Caco-2 (cell line): ENCODE results near the gene PCDH1. TPM values are rescaled to one million over a fixed set of nuclear protein-coding genes. Genes with fewer than 3 reads are reported as not detected.

Experiments
- BruUV-seq: library from RNA; stranded (reverse); fragments of 400-500 nt; replicated peaks from 2 replicates; lab custom pipeline; 2021; lab: Mats Ljungman, UMichigan
- CTCF ChIA-PET: fragments of 300-600 bp; sonication (Branson Sonifier 250); formaldehyde crosslinking; loops from one replicate; lab custom pipeline; 2022; ENCODE audit warnings: antibody characterized with exemption; lab: Charles Lee
- POLR2A ChIA-PET: fragments of 300-600 bp; sonication (Branson Sonifier 250); formaldehyde crosslinking; loops from one replicate; lab custom pipeline; 2022; ENCODE audit warnings: antibody characterized with exemption; lab: Charles Lee
- DNase-seq, 2 experiments: peaks; one replicate each; pipeline versions ENCODE4 v3.0.0 to v3.0.0-alpha.2; 2020 to 2022
- H3K27me3 ChIP-seq: replicated peaks from 2 replicates; pipeline ENCODE4 v1.6.0; 2011; ENCODE audit warnings: low read length; ENCODE audit not compliant: control insufficient read depth, insufficient read depth
- H3K36me3 ChIP-seq: 2 replicates; pipeline ENCODE4 v1.5.1; 2011; ENCODE audit warnings: low read length; ENCODE audit not compliant: control insufficient read depth, insufficient read depth
- H3K4me1 ChIP-seq: fragments of 250-450 bp; sonication (Bioruptor Pico); 2 replicates; pipeline ENCODE4 v1.5.1; 2020; ENCODE audit warnings: mild to moderate bottlenecking
- H3K4me3 ChIP-seq: 2 replicates; pipeline ENCODE4 v1.5.1; 2011; ENCODE audit warnings: low read depth, mild to moderate bottlenecking, control low read depth, low read length
- H3K9me3 ChIP-seq: fragments of 250-450 bp; sonication (Bioruptor Pico); 2 replicates; pipeline ENCODE4 v1.5.1; 2020; ENCODE audit warnings: mild to moderate bottlenecking, moderate library complexity
- H3K27ac Mint-ChIP-seq: one replicate; pipeline ENCODE4 v1.8.0; 2022; ENCODE audit warnings: mixed read lengths; ENCODE audit not compliant: unreplicated experiment
- H3K27me3 Mint-ChIP-seq: one replicate; pipeline ENCODE4 v1.8.0; 2022; ENCODE audit warnings: mixed read lengths; ENCODE audit not compliant: insufficient read depth, unreplicated experiment
- H3K36me3 Mint-ChIP-seq: one replicate; pipeline ENCODE4 v1.8.0; 2022; ENCODE audit warnings: mild to moderate bottlenecking, mixed read lengths; ENCODE audit not compliant: insufficient read depth, unreplicated experiment
- H3K4me1 Mint-ChIP-seq: one replicate; pipeline ENCODE4 v1.8.0; 2022; ENCODE audit warnings: low read depth, mixed read lengths; ENCODE audit not compliant: unreplicated experiment
- H3K4me3 Mint-ChIP-seq: one replicate; pipeline ENCODE4 v1.8.0; 2022; ENCODE audit warnings: mild to moderate bottlenecking, moderate library complexity, mixed read lengths; ENCODE audit not compliant: unreplicated experiment
- H3K9me3 Mint-ChIP-seq: one replicate; pipeline ENCODE4 v1.8.0; 2022; ENCODE audit warnings: mixed read lengths; ENCODE audit not compliant: unreplicated experiment
- intact Hi-C: fragments of 100-400 bp; cut with micrococcal nuclease; formaldehyde crosslinking; loops from one replicate; pipeline ENCODE4 v1.10.0; 2022; ENCODE audit not compliant: unreplicated experiment
- total RNA-seq: library from RNA; stranded (reverse); gene quantifications from 2 replicates; pipeline ENCODE4 v1.2.3, GENCODE V29; 2022
- TF ChIP-seq, protein P1 (sequence below), 2 experiments: fragments of 200-600 bp in 1 of 2; IDR thresholded peaks; 1 replicate in 1 of 2; 2 replicates in 1 of 2; pipeline versions ENCODE4 v1.5.1 to v1.8.0; 2011 to 2022; ENCODE audit warnings: antibody characterized with exemption in 1 of 2, control low read depth in 1 of 2, inconsistent platforms in 1 of 2, low read depth in 1 of 2, low read length in 1 of 2, mild to moderate bottlenecking in 1 of 2, moderate library complexity in 1 of 2; ENCODE audit not compliant: insufficient read depth in 1 of 2, severe bottlenecking in 1 of 2, unreplicated experiment in 1 of 2

The PCDH1 gene
- total RNA-seq, 1 experiment from 2014 or later: 1.5 TPM

- H3K9me3 Mint-ChIP-seq: no peaks in the 10 kb centered on the region
- no peaks in the 10 kb centered on the region for H3K4me1 ChIP-seq
- no peaks in the 10 kb centered on the region for H3K4me1 Mint-ChIP-seq
- H3K36me3 ChIP-seq: no peaks in the 10 kb centered on the region
- no peak for DNase-seq
- no peaks in the 10 kb centered on the region for H3K36me3 Mint-ChIP-seq
- no peak overlapping the region for H3K27ac Mint-ChIP-seq
- H3K27me3 Mint-ChIP-seq: no peaks in the 10 kb centered on the region
- H3K9me3 ChIP-seq: peaks cover 4% of the 10 kb centered on the region; the same call in 1 of the 2 replicates
- CTCF ChIA-PET: no interaction called here
- H3K4me3 Mint-ChIP-seq: no peak overlapping the region
- H3K27me3 ChIP-seq: peaks cover 2% of the 10 kb centered on the region
- TF ChIP-seq, protein P1, sequence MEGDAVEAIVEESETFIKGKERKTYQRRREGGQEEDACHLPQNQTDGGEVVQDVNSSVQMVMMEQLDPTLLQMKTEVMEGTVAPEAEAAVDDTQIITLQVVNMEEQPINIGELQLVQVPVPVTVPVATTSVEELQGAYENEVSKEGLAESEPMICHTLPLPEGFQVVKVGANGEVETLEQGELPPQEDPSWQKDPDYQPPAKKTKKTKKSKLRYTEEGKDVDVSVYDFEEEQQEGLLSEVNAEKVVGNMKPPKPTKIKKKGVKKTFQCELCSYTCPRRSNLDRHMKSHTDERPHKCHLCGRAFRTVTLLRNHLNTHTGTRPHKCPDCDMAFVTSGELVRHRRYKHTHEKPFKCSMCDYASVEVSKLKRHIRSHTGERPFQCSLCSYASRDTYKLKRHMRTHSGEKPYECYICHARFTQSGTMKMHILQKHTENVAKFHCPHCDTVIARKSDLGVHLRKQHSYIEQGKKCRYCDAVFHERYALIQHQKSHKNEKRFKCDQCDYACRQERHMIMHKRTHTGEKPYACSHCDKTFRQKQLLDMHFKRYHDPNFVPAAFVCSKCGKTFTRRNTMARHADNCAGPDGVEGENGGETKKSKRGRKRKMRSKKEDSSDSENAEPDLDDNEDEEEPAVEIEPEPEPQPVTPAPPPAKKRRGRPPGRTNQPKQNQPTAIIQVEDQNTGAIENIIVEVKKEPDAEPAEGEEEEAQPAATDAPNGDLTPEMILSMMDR (IDR thresholded peaks at IDR 0.05; ENCODE audit: insufficient read depth in 1 of 2, low read depth in 1 of 2, low read length in 1 of 2, severe bottlenecking in 1 of 2, unreplicated experiment in 1 of 2): no peak
- POLR2A ChIA-PET: no interaction called here
- intact Hi-C loops: no loop called here
- H3K4me3 ChIP-seq: no peak overlapping the region
- no TSS peak for BruUV-seq
These were observed 26.3 kb upstream of the PCDH1 start for GRCh38 chr5:141904551-141904950.

DNA sequence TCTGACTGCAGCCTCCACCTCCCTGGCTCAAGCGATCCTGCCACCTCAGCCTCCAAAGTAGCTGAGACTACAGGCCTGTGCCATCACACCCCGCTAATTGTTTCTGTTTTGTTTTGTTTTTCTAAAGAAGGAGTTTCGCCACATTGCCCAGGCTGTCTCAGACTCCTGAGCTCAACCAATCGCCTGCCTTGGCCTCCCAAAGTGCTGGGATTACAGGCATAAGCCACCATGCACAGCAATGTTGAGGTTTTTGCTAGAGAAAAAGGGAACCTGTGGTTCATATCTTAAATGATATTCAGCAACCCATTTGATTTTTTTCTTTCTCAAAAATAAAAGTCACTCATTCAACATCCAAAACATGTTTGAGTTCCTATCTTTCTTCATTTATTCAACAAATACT lies 25.1 kb upstream of the PCDH1 start:
- DNase-seq: no peak
- TF ChIP-seq, protein P1 (IDR thresholded peaks at IDR 0.05; ENCODE audit: insufficient read depth in 1 of 2, low read depth in 1 of 2, low read length in 1 of 2, severe bottlenecking in 1 of 2, unreplicated experiment in 1 of 2): no peak
- ChIA-PET POLR2A (no interaction called here), CTCF (no interaction called here)
- Histone ChIP-seq H3K9me3 (peaks cover 4% of the 10 kb centered on the region; the same call in 1 of the 2 replicates), H3K4me1 (no peaks in the 10 kb centered on the region), H3K36me3 (no peaks in the 10 kb centered on the region), H3K27me3 (peaks cover 2% of the 10 kb centered on the region), H3K4me3 (no peak overlapping the region)
- intact Hi-C loops: no loop called here
- Mint-ChIP-seq H3K27ac (no peak overlapping the region), H3K4me1 (no peaks in the 10 kb centered on the region), H3K27me3 (no peaks in the 10 kb centered on the region), H3K4me3 (no peak overlapping the region), H3K9me3 (no peaks in the 10 kb centered on the region), H3K36me3 (no peaks in the 10 kb centered on the region)
- no TSS peak for BruUV-seq

- no peaks in the 10 kb centered on the region for H3K4me1 ChIP-seq
- ChIA-PET CTCF (no interaction called here), POLR2A (no interaction called here)
- H3K4me3 ChIP-seq: no peak overlapping the region
- peaks cover 4% of the 10 kb centered on the region; the same call in 1 of the 2 replicates for H3K9me3 ChIP-seq
- Mint-ChIP-seq H3K4me3 (no peak overlapping the region), H3K27me3 (no peaks in the 10 kb centered on the region), H3K4me1 (no peaks in the 10 kb centered on the region), H3K36me3 (no peaks in the 10 kb centered on the region), H3K27ac (no peak overlapping the region), H3K9me3 (no peaks in the 10 kb centered on the region)
- TF ChIP-seq, protein P1 (IDR thresholded peaks at IDR 0.05; ENCODE audit: insufficient read depth in 1 of 2, low read depth in 1 of 2, low read length in 1 of 2, severe bottlenecking in 1 of 2, unreplicated experiment in 1 of 2): no peak
- H3K36me3 ChIP-seq: no peaks in the 10 kb centered on the region
- no peak for DNase-seq
- intact Hi-C loops: no loop called here
- H3K27me3 ChIP-seq: peaks cover 2% of the 10 kb centered on the region
- no TSS peak for BruUV-seq
These were observed 24.0 kb upstream of the PCDH1 start for GRCh38 chr5:141902015-141902814.
